ENCODE measurements around the gene MITF. TPM values are rescaled to one million over a fixed set of nuclear protein-coding genes. Genes with fewer than 3 reads are reported as not detected.

MITF gene
- total RNA-seq, 6 experiments from 2014 or later: 1.9 to 4.1 (median 3.8) TPM

DNA sequence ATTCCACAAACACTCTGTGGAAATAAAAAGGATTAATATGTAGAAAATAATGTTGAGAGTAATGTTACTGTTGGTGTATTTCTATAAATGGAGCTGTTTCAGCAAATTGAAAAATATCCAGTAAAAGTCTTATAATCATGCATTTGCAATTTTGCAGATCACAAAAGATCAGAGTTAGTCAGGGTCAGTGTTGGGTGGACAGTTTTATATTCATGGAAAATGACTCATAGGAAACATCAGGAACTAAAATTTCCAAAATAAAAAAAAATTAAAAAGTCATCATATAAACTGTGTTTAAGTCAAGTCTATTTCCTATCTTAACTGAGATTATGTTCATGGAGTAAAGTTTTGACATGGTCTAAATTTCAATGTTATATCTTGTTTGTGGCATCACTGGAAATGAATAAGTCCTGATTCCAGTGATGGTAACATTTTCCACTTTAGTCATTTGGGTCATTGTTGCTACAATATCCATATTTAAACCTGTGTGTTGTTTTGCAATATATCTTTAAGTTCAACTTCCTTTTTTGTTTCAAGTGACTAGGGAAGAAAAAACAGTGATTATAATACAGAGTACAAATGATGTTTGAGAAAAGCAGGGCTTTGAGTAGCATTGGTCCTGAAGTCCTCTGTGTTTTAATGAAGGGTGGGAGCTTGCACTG lies 37.8 kb downstream of the MITF start:
- Histone ChIP-seq H3K27ac (no peak overlapping the region), H3K9me3 (no peaks in the 10 kb centered on the region), H3K4me1 (no peaks in the 10 kb centered on the region), H3K4me3 (no peak overlapping the region), H3K27me3 (no peaks in the 10 kb centered on the region), H3K36me3 (no peaks in the 10 kb centered on the region)
- DNase-seq: no peak
- intact Hi-C loops (cut with DNase I): no loop called here
- ATAC-seq: peak in 1 of 4 donors; percentile 18
- TF ChIP-seq, protein P1, sequence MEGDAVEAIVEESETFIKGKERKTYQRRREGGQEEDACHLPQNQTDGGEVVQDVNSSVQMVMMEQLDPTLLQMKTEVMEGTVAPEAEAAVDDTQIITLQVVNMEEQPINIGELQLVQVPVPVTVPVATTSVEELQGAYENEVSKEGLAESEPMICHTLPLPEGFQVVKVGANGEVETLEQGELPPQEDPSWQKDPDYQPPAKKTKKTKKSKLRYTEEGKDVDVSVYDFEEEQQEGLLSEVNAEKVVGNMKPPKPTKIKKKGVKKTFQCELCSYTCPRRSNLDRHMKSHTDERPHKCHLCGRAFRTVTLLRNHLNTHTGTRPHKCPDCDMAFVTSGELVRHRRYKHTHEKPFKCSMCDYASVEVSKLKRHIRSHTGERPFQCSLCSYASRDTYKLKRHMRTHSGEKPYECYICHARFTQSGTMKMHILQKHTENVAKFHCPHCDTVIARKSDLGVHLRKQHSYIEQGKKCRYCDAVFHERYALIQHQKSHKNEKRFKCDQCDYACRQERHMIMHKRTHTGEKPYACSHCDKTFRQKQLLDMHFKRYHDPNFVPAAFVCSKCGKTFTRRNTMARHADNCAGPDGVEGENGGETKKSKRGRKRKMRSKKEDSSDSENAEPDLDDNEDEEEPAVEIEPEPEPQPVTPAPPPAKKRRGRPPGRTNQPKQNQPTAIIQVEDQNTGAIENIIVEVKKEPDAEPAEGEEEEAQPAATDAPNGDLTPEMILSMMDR (IDR thresholded peaks at IDR 0.05): no peak
- TF ChIP-seq POLR2A (IDR thresholded peaks at IDR 0.05): no peak

- 85% methylated on average over 5 of the region's 5 CpGs for WGBS (ENCODE audit: insufficient coverage, low coverage, low lambda C conversion rate, missing lambda C conversion rate)
- Histone ChIP-seq H3K27ac (no peak overlapping the region), H3K36me3 (no peaks in the 10 kb centered on the region), H3K9me3 (no peaks in the 10 kb centered on the region), H3K27me3 (no peaks in the 10 kb centered on the region), H3K4me1 (no peaks in the 10 kb centered on the region), H3K4me3 (no peak overlapping the region)
- intact Hi-C loops (cut with DNase I): no loop called here
- DNase-seq (no peak), ATAC-seq (no peak)
- TF ChIP-seq POLR2A (IDR thresholded peaks at IDR 0.05): no peak
- TF ChIP-seq, protein P1 (IDR thresholded peaks at IDR 0.05): no peak
Measured at GRCh38 chr3:69777582-69777967, 38.3 kb downstream of the MITF start.

GRCh38 chr3:69781593-69781992 lies 42.3 kb downstream of the MITF start:
- no peak for DNase-seq
- Histone ChIP-seq H3K4me1 (no peaks in the 10 kb centered on the region), H3K4me3 (no peak overlapping the region), H3K9me3 (no peaks in the 10 kb centered on the region), H3K36me3 (no peaks in the 10 kb centered on the region), H3K27ac (no peak overlapping the region), H3K27me3 (no peaks in the 10 kb centered on the region)
- 57% methylated on average over 4 of the region's 4 CpGs for WGBS (ENCODE audit: insufficient coverage, low coverage, low lambda C conversion rate, missing lambda C conversion rate)
- no peak for ATAC-seq
- intact Hi-C loops (cut with DNase I): no loop called here
- TF ChIP-seq, protein P1 (IDR thresholded peaks at IDR 0.05): no peak
- TF ChIP-seq POLR2A (IDR thresholded peaks at IDR 0.05): no peak

DNA sequence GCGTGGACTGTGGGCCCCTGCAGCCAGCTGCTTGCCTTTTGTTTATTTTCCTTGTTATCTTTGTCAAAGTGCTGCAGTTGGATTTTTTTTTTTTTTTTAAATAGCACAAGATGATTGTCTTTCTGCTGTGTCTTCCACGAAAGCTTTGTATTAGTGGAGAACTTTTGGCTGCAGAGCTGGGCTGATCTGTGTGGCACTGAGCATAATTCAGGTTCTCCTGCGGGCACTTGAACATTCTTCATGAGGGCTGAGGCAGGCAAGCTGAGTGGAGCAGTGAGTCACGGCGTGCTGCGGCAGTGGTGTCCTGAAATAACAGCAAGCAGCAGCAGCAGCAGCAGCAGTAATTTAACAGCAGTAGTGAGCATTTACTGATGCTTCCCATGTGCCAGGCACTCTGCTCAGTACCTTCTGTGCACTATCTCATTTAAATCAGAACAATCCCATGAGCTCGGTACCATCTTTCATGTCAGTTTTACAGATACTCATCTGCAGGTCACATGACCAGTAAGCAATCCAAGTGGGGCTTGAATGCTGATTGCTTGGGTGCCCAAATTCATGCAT lies 45.8 kb downstream of the MITF start:
- H3K36me3 ChIP-seq: no peaks in the 10 kb centered on the region
- no peaks in the 10 kb centered on the region for H3K27me3 ChIP-seq
- peak in 3 of 4 donors; percentile 26 to 57 (median 44) for ATAC-seq
- intact Hi-C loops (cut with DNase I): no loop called here
- no peaks in the 10 kb centered on the region for H3K9me3 ChIP-seq
- no peaks in the 10 kb centered on the region for H3K4me1 ChIP-seq
- peak in 1 of 3 donors; percentile 26 for DNase-seq
- WGBS (ENCODE audit: insufficient coverage, low coverage, low lambda C conversion rate, missing lambda C conversion rate): 75% methylated on average over 7 of the region's 7 CpGs
- no peak overlapping the region for H3K27ac ChIP-seq
- TF ChIP-seq POLR2A (IDR thresholded peaks at IDR 0.05): no peak
- TF ChIP-seq, protein P1 (IDR thresholded peaks at IDR 0.05): no peak
- no peak overlapping the region for H3K4me3 ChIP-seq

All from right lobe of liver (tissue), 6 donors.